ENCODE data around the gene KRT84. TPM values are rescaled to one million over a fixed set of nuclear protein-coding genes. Genes with fewer than 3 reads are reported as not detected.

KRT84 gene
- total RNA-seq, 1 donor from 2014 or later = not detected

DNA sequence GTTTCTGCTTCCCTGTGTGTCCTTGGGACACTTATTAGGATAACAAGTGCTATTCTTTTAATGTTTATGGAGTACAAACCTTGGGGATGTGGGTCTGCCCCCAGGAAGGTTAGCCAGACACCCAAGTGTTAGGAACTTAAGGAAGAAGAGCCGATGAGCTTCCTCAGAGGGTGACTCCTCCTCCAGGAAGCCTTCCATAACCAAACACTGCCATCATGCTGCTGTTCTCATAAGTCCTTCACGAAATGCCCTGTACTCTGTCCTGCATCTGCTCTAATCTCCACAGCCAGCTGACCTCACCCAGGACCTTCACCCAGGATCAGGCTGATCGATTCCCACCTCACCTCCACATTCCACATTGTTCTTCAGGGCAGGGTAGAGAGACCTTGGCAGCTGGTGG, 16.9 kb downstream of the KRT84 start:
- intact Hi-C loops (cut with DNase I) = no loop called here
- Histone ChIP-seq H3K36me3 (no peaks in the 10 kb centered on the region), H3K4me1 (peaks cover 0 to 11% of the 10 kb centered on the region in 2 donors), H3K4me3 (no peak overlapping the region), H3K9me3 (no peaks in the 10 kb centered on the region), H3K27me3 (no peaks in the 10 kb centered on the region), H3K27ac (no peak overlapping the region)
- TF ChIP-seq, protein P1, sequence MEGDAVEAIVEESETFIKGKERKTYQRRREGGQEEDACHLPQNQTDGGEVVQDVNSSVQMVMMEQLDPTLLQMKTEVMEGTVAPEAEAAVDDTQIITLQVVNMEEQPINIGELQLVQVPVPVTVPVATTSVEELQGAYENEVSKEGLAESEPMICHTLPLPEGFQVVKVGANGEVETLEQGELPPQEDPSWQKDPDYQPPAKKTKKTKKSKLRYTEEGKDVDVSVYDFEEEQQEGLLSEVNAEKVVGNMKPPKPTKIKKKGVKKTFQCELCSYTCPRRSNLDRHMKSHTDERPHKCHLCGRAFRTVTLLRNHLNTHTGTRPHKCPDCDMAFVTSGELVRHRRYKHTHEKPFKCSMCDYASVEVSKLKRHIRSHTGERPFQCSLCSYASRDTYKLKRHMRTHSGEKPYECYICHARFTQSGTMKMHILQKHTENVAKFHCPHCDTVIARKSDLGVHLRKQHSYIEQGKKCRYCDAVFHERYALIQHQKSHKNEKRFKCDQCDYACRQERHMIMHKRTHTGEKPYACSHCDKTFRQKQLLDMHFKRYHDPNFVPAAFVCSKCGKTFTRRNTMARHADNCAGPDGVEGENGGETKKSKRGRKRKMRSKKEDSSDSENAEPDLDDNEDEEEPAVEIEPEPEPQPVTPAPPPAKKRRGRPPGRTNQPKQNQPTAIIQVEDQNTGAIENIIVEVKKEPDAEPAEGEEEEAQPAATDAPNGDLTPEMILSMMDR (IDR thresholded peaks at IDR 0.05) = no peak
- no peak for DNase-seq (ENCODE audit: low spot score in 2 of 2)

DNA sequence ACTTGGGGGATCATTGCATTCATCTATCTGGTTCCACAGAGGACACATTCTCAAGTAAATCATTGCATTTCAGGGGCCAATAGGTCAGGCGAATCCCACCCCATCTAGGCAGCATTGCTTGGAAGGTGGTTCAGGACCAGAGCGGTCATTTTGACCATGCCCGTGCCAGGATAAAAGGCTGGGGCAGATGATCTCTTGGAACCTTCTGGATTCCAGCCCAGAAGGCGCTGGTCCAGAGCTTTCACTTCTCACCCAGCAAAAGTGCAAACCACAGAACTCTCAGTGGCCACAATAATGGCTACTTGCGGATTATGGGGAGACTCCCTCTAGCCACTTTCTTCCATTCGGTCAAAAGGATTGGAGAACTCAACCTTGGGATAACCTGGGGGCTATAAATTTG, 17.6 kb downstream of the KRT84 start:
- no peak for DNase-seq (ENCODE audit: low spot score in 2 of 2)
- no peak overlapping the region for H3K27ac ChIP-seq
- intact Hi-C loops (cut with DNase I) = no loop called here

DNA sequence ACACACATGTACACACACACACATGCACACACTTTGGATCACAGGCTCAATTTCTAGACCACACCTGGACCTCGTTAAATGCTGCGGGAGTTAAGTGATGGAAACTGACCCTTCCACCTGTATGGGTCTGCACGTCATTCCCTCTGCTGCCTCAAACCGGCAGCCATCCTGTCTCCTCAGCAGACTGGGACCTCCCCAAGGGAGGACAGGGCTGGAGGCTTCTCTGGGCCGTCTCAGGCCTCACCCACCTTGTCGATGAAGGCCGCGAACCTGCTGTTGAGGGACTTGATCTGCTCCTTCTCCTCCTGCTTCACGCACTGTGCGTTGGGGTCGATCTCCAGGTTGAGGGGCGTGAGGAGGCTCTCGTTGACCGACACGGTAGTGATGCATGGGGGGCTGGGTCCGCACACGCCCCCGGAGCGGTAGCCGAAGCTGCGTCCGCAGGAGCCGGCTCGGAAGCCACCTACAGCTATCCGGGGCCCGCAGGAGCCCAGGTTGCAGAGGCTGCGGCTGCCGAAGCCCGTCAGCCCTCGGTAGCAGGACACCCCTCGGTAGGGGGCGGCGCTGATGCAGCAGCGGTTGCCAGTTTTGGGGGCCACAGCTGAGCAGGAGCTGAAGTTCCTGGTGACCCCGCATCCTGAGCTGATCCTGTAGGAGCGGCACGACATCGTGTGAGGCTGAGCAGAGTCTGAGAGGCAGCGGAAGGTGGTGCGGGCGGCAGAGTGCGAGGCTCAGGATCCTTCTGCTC, 18.5 kb downstream of the KRT84 start, which contains the start of gene KRT85:
Gene KRT85, minus strand, starts transcription at position 744 of the 748 bp plus-strand sequence. Its CDS starts 76 bp downstream, at position 668.
- H3K36me3 ChIP-seq = no peaks in the 10 kb centered on the region
- no peaks in the 10 kb centered on the region for H3K9me3 ChIP-seq
- H3K4me1 ChIP-seq = peaks cover 0 to 11% of the 10 kb centered on the region in 2 donors
- TF ChIP-seq, protein P1 (IDR thresholded peaks at IDR 0.05) = no peak
- intact Hi-C loops (cut with DNase I) = no loop called here
- no peak within 1 kb of the TSS for H3K27ac ChIP-seq
- H3K27me3 ChIP-seq = no peaks in the 10 kb centered on the region
- H3K4me3 ChIP-seq = no peak within 1 kb of the TSS
- DNase-seq (ENCODE audit: low spot score in 2 of 2) = no peak

More for the DNA sequence above, 17.6 kb downstream of the KRT84 start:
- no peak overlapping the region for H3K4me3 ChIP-seq
- peaks cover 0 to 11% of the 10 kb centered on the region in 2 donors for H3K4me1 ChIP-seq
- H3K9me3 ChIP-seq = no peaks in the 10 kb centered on the region
- no peaks in the 10 kb centered on the region for H3K27me3 ChIP-seq
- no peaks in the 10 kb centered on the region for H3K36me3 ChIP-seq
- TF ChIP-seq, protein P1 (IDR thresholded peaks at IDR 0.05) = no peak

DNA sequence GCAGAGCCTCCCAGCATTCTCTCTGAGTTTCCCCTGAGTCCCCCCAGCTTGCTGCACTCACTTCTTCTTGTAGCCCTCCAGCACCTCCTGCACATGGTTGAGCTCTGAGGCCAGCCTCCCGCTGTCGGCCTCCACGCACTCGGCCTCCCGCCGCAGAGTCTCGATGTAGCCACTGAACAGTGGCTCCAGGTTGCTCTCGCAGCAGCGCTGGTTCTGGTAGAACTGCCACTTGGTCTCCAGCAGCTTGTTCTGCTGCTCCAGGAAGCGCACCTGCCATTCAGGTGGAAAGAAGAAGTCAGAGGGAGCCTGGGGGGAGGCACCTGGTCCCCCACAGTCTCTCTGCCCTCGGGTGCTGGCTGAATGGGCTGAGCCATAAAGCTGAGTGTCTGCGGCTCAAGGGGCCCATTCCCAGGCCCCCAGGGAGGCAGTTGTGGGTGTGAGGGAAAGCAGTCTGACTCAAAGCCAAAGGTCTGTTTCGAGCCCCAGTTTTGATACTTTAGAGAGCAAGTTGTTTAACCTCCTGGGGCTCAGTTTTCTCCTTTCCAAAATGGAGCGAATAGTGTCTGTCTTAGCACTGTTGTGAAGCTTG, 20.5 kb downstream of the KRT84 start:
- Histone ChIP-seq H3K27me3 (no peaks in the 10 kb centered on the region), H3K4me1 (no peaks in the 10 kb centered on the region), H3K36me3 (no peaks in the 10 kb centered on the region), H3K4me3 (no peak overlapping the region), H3K27ac (no peak overlapping the region), H3K9me3 (no peaks in the 10 kb centered on the region)
- TF ChIP-seq, protein P1 (IDR thresholded peaks at IDR 0.05) = no peak
- no peak for DNase-seq (ENCODE audit: low spot score in 2 of 2)
- intact Hi-C loops (cut with DNase I) = no loop called here

DNA sequence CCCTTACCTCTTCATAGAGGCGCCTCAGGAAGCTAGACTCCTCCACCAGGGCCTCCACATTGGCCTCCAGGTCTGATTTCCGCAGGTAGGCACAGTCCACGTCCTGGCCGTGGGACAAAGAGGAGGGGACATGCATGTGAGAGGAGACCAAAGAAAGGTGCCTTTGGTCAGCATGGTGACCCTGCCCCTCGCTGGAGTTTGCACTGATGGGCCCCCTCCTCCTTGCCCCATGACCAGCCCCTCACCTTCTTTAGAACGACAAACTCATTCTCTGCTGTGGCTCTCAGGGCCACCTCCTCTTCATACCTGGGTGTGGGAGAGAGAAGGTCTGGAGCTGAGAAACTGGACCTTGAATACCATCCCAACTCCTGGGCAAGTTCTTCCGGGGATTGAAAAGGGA, 21.4 kb downstream of the KRT84 start:
- H3K4me1 ChIP-seq = no peaks in the 10 kb centered on the region
- no peaks in the 10 kb centered on the region for H3K36me3 ChIP-seq
- DNase-seq (ENCODE audit: low spot score in 2 of 2) = no peak
- no peak overlapping the region for H3K27ac ChIP-seq
- no peak overlapping the region for H3K4me3 ChIP-seq
- no peaks in the 10 kb centered on the region for H3K27me3 ChIP-seq
- H3K9me3 ChIP-seq = no peaks in the 10 kb centered on the region
- TF ChIP-seq, protein P1 (IDR thresholded peaks at IDR 0.05) = no peak
- intact Hi-C loops (cut with DNase I) = no loop called here

All from ascending aorta (tissue), 2 donors.